Peyer's patch (tissue), 4 donors: Measurements from ENCODE around the gene ITPRID1.

ENCODE experiments used
- POLR2A ChIP-seq, 2 donors: fragments of 450-650 bp; IDR thresholded peaks; one replicate each; pipeline ENCODE4 v1.5.1; 2017; ENCODE audit warnings: antibody characterized with exemption in 2 of 2, mild to moderate bottlenecking in 2 of 2, moderate library complexity in 2 of 2
- TF ChIP-seq, protein P1 (sequence below), 6 experiments: fragments of 450-650 bp in 4 of 6; fragments of 200-600 bp in 2 of 6; sonication (generic) in 1 of 6; IDR thresholded peaks; one replicate each; pipeline ENCODE4 v1.5.1; 2017 to 2019; ENCODE audit warnings: antibody characterized with exemption in 6 of 6, mild to moderate bottlenecking in 3 of 6, moderate library complexity in 1 of 6

DNA sequence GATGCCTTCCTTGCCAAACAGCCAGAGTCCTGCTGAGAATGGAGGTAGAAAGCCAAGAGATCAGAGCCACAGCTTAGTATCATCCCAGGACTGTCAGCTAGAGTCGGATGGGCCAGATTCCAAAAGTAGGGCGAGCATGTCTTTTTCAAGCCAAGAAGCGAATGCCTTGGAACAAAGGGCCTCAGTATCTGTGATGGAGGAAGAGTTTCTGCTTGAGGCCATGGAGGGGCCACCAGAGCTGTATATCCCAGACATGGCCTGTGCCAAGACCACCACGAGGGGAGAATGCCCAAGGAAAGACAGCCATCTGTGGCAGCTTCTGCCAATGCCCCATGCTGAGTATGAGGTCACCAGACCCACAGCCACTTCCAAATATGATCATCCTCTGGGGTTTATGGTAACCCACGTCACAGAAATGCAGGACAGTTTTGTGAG is 128.8 kb downstream of the ITPRID1 start:
- TF ChIP-seq, protein P1, sequence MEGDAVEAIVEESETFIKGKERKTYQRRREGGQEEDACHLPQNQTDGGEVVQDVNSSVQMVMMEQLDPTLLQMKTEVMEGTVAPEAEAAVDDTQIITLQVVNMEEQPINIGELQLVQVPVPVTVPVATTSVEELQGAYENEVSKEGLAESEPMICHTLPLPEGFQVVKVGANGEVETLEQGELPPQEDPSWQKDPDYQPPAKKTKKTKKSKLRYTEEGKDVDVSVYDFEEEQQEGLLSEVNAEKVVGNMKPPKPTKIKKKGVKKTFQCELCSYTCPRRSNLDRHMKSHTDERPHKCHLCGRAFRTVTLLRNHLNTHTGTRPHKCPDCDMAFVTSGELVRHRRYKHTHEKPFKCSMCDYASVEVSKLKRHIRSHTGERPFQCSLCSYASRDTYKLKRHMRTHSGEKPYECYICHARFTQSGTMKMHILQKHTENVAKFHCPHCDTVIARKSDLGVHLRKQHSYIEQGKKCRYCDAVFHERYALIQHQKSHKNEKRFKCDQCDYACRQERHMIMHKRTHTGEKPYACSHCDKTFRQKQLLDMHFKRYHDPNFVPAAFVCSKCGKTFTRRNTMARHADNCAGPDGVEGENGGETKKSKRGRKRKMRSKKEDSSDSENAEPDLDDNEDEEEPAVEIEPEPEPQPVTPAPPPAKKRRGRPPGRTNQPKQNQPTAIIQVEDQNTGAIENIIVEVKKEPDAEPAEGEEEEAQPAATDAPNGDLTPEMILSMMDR (IDR thresholded peaks at IDR 0.05), result no peak
- TF ChIP-seq POLR2A (IDR thresholded peaks at IDR 0.05), result no peak
